ENCODE results near the gene CCSER1. TPM values are rescaled to one million over a fixed set of nuclear protein-coding genes. Genes with fewer than 3 reads are reported as not detected.
"Not testable (repeated sequence)": the region's sequence is repeated elsewhere in the genome, so short reads cannot be mapped to it uniquely, and the experiment has no call there.

CCSER1 gene
- total RNA-seq, 1 experiment from 2014 or later, result 0.05 TPM

DNA sequence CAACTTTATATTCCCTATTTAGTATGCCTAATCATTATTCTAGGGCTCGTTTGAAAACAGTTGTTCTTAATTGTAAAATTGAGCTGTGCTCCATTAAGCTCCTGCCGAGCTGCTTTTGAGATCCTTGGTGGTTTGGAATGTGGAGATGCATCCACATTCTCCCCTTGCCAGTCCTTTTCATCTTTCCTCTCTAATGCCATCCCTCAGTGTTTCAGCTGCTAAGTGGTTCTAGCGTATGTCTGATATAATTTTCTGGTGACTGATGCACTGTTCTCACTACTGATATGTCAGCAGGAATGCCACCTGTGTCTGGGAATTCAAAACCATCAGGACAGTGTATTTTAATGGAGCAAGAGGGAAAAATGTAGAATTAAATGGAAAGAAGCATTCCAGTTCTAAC, 1085.0 kb downstream of the CCSER1 start:
- no peaks in the 10 kb centered on the region for H3K27me3 ChIP-seq (ENCODE audit: control insufficient read depth, insufficient read depth, low read length)
- BruUV-seq (replicated peaks), result no TSS peak
- in situ Hi-C loops (cut with HindIII; ENCODE audit: low pct_unique_long_range_greater_than_20kb, low sequenced_read_pairs) (no loop called here), intact Hi-C loops (cut with micrococcal nuclease; ENCODE audit: unreplicated experiment) (no loop called here)
- no peaks in the 10 kb centered on the region for H3K4me1 ChIP-seq (ENCODE audit: control insufficient read depth, insufficient read depth, low read length)
- ATAC-seq (no peak), DNase-seq (ENCODE audit: low read depth, low spot score) (no peak)
- H3K9me3 ChIP-seq (ENCODE audit: control insufficient read depth, insufficient read depth, low read depth, low read length), result no peaks in the 10 kb centered on the region
- no peak overlapping the region for H3K4me3 ChIP-seq (ENCODE audit: low read depth in 2 of 2, low read length in 2 of 2)
- ChIA-PET CTCF (no interaction called here), POLR2A (no interaction called here)
- no peak for TF ChIP-seq SIN3A (IDR thresholded peaks at IDR 0.05; ENCODE audit: borderline replicate concordance, insufficient read depth, low read depth, low read length)
- TF ChIP-seq, protein P1, sequence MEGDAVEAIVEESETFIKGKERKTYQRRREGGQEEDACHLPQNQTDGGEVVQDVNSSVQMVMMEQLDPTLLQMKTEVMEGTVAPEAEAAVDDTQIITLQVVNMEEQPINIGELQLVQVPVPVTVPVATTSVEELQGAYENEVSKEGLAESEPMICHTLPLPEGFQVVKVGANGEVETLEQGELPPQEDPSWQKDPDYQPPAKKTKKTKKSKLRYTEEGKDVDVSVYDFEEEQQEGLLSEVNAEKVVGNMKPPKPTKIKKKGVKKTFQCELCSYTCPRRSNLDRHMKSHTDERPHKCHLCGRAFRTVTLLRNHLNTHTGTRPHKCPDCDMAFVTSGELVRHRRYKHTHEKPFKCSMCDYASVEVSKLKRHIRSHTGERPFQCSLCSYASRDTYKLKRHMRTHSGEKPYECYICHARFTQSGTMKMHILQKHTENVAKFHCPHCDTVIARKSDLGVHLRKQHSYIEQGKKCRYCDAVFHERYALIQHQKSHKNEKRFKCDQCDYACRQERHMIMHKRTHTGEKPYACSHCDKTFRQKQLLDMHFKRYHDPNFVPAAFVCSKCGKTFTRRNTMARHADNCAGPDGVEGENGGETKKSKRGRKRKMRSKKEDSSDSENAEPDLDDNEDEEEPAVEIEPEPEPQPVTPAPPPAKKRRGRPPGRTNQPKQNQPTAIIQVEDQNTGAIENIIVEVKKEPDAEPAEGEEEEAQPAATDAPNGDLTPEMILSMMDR (IDR thresholded peaks at IDR 0.05), result no peak
- no peak for TF ChIP-seq TCF7L2 (IDR thresholded peaks at IDR 0.05; ENCODE audit: low read depth, low read length)
- TF ChIP-seq POLR2AphosphoS5 (IDR thresholded peaks at IDR 0.05; ENCODE audit: low read depth, low read length), result no peak
- TF ChIP-seq, protein P2, sequence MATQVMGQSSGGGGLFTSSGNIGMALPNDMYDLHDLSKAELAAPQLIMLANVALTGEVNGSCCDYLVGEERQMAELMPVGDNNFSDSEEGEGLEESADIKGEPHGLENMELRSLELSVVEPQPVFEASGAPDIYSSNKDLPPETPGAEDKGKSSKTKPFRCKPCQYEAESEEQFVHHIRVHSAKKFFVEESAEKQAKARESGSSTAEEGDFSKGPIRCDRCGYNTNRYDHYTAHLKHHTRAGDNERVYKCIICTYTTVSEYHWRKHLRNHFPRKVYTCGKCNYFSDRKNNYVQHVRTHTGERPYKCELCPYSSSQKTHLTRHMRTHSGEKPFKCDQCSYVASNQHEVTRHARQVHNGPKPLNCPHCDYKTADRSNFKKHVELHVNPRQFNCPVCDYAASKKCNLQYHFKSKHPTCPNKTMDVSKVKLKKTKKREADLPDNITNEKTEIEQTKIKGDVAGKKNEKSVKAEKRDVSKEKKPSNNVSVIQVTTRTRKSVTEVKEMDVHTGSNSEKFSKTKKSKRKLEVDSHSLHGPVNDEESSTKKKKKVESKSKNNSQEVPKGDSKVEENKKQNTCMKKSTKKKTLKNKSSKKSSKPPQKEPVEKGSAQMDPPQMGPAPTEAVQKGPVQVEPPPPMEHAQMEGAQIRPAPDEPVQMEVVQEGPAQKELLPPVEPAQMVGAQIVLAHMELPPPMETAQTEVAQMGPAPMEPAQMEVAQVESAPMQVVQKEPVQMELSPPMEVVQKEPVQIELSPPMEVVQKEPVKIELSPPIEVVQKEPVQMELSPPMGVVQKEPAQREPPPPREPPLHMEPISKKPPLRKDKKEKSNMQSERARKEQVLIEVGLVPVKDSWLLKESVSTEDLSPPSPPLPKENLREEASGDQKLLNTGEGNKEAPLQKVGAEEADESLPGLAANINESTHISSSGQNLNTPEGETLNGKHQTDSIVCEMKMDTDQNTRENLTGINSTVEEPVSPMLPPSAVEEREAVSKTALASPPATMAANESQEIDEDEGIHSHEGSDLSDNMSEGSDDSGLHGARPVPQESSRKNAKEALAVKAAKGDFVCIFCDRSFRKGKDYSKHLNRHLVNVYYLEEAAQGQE (IDR thresholded peaks at IDR 0.05; ENCODE audit: insufficient read depth in 1 of 2, low read depth in 2 of 2, low read length in 1 of 2), result no peak
- H3K27ac ChIP-seq (ENCODE audit: low read length), result no peak overlapping the region
- no peaks in the 10 kb centered on the region for H3K36me3 ChIP-seq (ENCODE audit: control insufficient read depth, insufficient read depth, low read length)

DNA sequence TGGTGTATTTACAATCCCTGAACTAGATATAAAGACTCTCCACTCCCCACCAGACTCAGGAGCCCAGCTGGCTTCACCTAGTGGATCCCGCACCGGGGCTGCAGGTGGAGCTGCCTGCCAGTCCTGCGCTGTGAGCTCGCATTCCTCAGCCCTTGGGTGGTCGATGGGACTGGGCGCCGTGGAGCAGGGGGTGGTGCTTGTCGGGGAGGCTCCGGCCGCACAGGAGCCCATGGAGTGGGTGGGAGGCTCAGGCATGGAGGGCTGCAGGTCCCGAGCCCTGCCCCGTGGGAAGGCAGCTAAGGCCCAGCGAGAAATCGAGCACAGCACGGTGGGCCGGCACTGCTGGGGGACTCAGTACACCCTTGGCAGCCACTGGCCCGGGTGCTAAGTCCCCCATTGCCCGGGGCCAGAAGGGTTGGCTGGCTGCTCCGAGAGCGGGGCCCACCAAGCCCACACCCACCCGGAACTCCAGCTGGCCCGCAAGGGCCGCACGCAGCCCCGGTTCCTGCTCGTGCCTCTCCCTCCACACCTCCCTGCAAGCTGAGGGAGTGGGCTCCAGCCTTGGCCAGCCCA, 1090.7 kb downstream of the CCSER1 start:
- intact Hi-C loops (cut with micrococcal nuclease; ENCODE audit: unreplicated experiment); BruUV-seq (replicated peaks); in situ Hi-C loops (cut with HindIII; ENCODE audit: low pct_unique_long_range_greater_than_20kb, low sequenced_read_pairs); H3K27ac ChIP-seq (ENCODE audit: low read length); DNase-seq (ENCODE audit: low read depth, low spot score); CTCF ChIA-PET; H3K4me3 ChIP-seq (ENCODE audit: low read depth in 2 of 2, low read length in 2 of 2); H3K4me1 ChIP-seq (ENCODE audit: control insufficient read depth, insufficient read depth, low read length); H3K27me3 ChIP-seq (ENCODE audit: control insufficient read depth, insufficient read depth, low read length); ATAC-seq; H3K9me3 ChIP-seq (ENCODE audit: control insufficient read depth, insufficient read depth, low read depth, low read length); H3K36me3 ChIP-seq (ENCODE audit: control insufficient read depth, insufficient read depth, low read length); POLR2A ChIA-PET: not testable (repeated sequence)

DNA sequence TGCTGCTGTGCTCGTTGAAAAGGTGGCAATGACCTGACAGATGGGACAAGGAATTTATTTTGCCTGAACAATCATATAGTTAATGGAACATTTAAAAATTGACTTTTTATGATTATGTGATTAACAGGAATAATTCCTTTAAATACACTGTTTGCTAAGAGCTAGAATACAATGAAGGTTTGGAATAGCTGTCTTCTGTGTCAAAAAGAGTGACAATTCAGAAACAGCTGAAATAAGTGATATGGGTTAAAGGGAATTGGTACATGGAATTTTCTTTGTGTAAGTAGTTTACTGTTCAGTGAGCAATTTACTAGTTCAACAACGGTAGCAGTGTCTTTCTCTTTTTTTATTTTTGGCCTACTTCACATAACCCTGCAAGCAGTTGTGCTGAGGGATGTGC, 1093.1 kb downstream of the CCSER1 start:
- in situ Hi-C loops (cut with HindIII; ENCODE audit: low pct_unique_long_range_greater_than_20kb, low sequenced_read_pairs) (no loop called here), intact Hi-C loops (cut with micrococcal nuclease; ENCODE audit: unreplicated experiment) (no loop called here)
- Histone ChIP-seq H3K4me1 (ENCODE audit: control insufficient read depth, insufficient read depth, low read length) (no peaks in the 10 kb centered on the region), H3K27ac (ENCODE audit: low read length) (no peak overlapping the region), H3K9me3 (ENCODE audit: control insufficient read depth, insufficient read depth, low read depth, low read length) (no peaks in the 10 kb centered on the region), H3K27me3 (ENCODE audit: control insufficient read depth, insufficient read depth, low read length) (no peaks in the 10 kb centered on the region), H3K36me3 (ENCODE audit: control insufficient read depth, insufficient read depth, low read length) (no peaks in the 10 kb centered on the region), H3K4me3 (ENCODE audit: low read depth in 2 of 2, low read length in 2 of 2) (no peak overlapping the region)
- ChIA-PET CTCF (no interaction called here), POLR2A (no interaction called here)
- TF ChIP-seq SIN3A (IDR thresholded peaks at IDR 0.05; ENCODE audit: borderline replicate concordance, insufficient read depth, low read depth, low read length) (no peak), POLR2AphosphoS5 (IDR thresholded peaks at IDR 0.05; ENCODE audit: low read depth, low read length) (no peak), TCF7L2 (IDR thresholded peaks at IDR 0.05; ENCODE audit: low read depth, low read length) (no peak)
- TF ChIP-seq, protein P1 (IDR thresholded peaks at IDR 0.05), result no peak
- TF ChIP-seq, protein P2 (IDR thresholded peaks at IDR 0.05; ENCODE audit: insufficient read depth in 1 of 2, low read depth in 2 of 2, low read length in 1 of 2), result no peak
- no TSS peak for BruUV-seq (replicated peaks)
- DNase-seq (ENCODE audit: low read depth, low spot score) (no peak), ATAC-seq (no peak)
